Breast epithelium (tissue), 4 donors: Measurements from ENCODE around the gene FKBP14. TPM values are rescaled to one million over a fixed set of nuclear protein-coding genes. Genes with fewer than 3 reads are reported as not detected.

Experiments used
- DNase-seq, 2 donors: peaks; one replicate each; pipeline ENCODE4 v3.0.0-alpha.2; 2019; ENCODE audit warnings: low spot score in 2 of 2
- H3K27ac ChIP-seq, 2 donors: fragments of 200-600 bp; sonication (generic) in 1 of 2; one replicate each; pipeline ENCODE4 v1.5.1; 2016 to 2019; ENCODE audit warnings: mild to moderate bottlenecking in 1 of 2
- H3K27me3 ChIP-seq, 2 donors: fragments of 200-600 bp; sonication (generic) in 1 of 2; one replicate each; pipeline versions ENCODE4 v1.5.1 to v1.6.0; 2017 to 2019; ENCODE audit warnings: control low read depth in 1 of 2, mild to moderate bottlenecking in 1 of 2
- H3K36me3 ChIP-seq: fragments of 200-600 bp; one replicate; pipeline ENCODE4 v1.5.1; 2019
- H3K4me1 ChIP-seq, 2 donors: fragments of 200-600 bp; sonication (generic); one replicate each; pipeline ENCODE4 v1.5.1; 2016 to 2019; ENCODE audit warnings: control low read depth in 1 of 2
- H3K4me3 ChIP-seq, 3 donors: fragments of 200-600 bp; sonication (generic); 1 replicate in 2 of 3; 2 replicates in 1 of 3; pipeline ENCODE4 v1.5.1; 2016 to 2019; ENCODE audit warnings: mild to moderate bottlenecking in 3 of 3, moderate library complexity in 2 of 3
- H3K9me3 ChIP-seq, 2 donors: fragments of 200-600 bp; sonication (generic) in 1 of 2; one replicate each; pipeline ENCODE4 v1.5.1; 2016 to 2019; ENCODE audit warnings: control low read depth in 1 of 2
- CTCF ChIP-seq, 3 donors: fragments of 450-650 bp; IDR thresholded peaks; one replicate each; pipeline ENCODE4 v1.5.1; 2016 to 2017; ENCODE audit warnings: antibody characterized with exemption in 3 of 3, mild to moderate bottlenecking in 3 of 3, moderate library complexity in 3 of 3
- POLR2A ChIP-seq: fragments of 450-650 bp; IDR thresholded peaks from one replicate; pipeline ENCODE4 v1.6.1; 2016; ENCODE audit warnings: antibody characterized with exemption, mild to moderate bottlenecking, moderate library complexity
- POLR2AphosphoS5 ChIP-seq, 3 donors: sonication (generic); formaldehyde crosslinking; IDR thresholded peaks; one replicate each; pipeline ENCODE4 v1.6.1; 2017; ENCODE audit warnings: antibody characterized with exemption in 3 of 3
- intact Hi-C: fragments of 100-400 bp; cut with DNase I; formaldehyde crosslinking; loops from one replicate; pipeline ENCODE4 v1.15.1; 2023; ENCODE audit warnings: low total_unique reads
- total RNA-seq, 3 donors: library from RNA; depleted of rRNA; stranded (reverse); fragments of >200 nt; gene quantifications; one replicate each; pipeline ENCODE4 v1.1.0, GENCODE V29; 2016

FKBP14 gene
- total RNA-seq, 3 donors from 2014 or later = 3.8 to 13.0 (median 9.5) TPM

DNA sequence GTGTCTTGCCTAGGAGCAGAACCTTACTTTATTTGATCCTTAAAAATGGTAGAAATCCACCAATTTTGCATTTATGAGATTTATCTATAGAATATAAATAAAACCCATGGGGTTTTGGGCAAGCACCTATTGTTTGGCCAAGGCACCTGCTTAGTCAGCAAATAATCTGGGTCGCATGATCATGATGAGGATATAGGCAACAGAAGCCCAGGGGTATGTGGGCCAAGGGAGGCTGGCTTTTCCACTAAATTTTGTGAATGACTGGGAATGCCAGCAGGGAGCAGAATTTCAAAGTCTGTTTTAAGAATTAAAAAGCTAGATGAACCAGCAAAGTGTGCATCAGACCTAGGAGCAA, 54.2 kb downstream of the FKBP14 start:
- intact Hi-C loops = no loop called here
- no peak for TF ChIP-seq POLR2AphosphoS5 (IDR thresholded peaks at IDR 0.05)
- no peaks in the 10 kb centered on the region for H3K36me3 ChIP-seq
- no peaks in the 10 kb centered on the region for H3K4me1 ChIP-seq
- H3K27ac ChIP-seq = no peak overlapping the region
- H3K27me3 ChIP-seq = no peaks in the 10 kb centered on the region
- DNase-seq = no peak
- no peaks in the 10 kb centered on the region for H3K9me3 ChIP-seq
- H3K4me3 ChIP-seq = no peak overlapping the region

DNA sequence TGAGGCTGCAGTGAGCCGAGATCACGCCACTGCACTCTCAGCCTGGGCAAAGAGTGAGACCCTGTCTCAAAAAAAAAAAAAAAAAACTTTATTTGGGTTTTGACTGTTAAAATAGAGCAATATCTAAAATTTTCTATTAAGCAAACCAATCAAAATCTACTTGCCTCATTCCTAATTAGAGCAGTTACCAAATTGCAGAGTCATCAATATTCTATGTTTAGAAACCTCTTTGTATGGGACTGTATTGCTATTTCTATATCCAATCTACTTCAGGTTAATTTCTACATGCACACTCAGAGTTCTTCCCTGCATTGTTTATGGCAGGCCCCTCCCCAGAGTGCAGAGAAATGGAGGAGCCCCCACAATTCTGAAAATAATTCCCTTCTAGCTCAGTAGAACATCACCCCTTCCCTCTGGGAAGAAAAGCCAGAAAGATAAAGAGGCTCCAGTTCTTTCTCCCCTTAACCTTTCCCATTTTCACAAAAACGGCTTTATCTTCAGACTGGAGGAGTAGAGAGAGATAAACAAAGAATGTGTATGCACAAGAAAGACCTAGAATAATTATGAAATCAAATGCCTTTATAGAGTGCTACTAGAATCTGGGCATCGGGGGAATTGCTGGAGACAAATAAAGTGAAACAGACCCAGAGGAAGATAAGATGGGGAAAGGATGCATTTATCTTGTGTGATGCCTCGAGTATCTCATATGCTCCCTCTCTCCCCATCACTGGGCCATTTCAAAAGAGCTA, 54.8 kb downstream of the FKBP14 start:
- no peaks in the 10 kb centered on the region for H3K4me1 ChIP-seq
- TF ChIP-seq CTCF (IDR thresholded peaks at IDR 0.05) (no peak), POLR2AphosphoS5 (IDR thresholded peaks at IDR 0.05) (no peak), POLR2A (no peak)
- intact Hi-C loops = no loop called here
- H3K27ac ChIP-seq = no peak overlapping the region
- H3K9me3 ChIP-seq = no peaks in the 10 kb centered on the region
- no peaks in the 10 kb centered on the region for H3K36me3 ChIP-seq
- no peak for DNase-seq
- no peak overlapping the region for H3K4me3 ChIP-seq
- H3K27me3 ChIP-seq = no peaks in the 10 kb centered on the region

- H3K9me3 ChIP-seq = no peaks in the 10 kb centered on the region
- H3K27me3 ChIP-seq = no peaks in the 10 kb centered on the region
- H3K36me3 ChIP-seq = no peaks in the 10 kb centered on the region
- no peak for TF ChIP-seq POLR2AphosphoS5 (IDR thresholded peaks at IDR 0.05)
- no peak for TF ChIP-seq CTCF (IDR thresholded peaks at IDR 0.05)
- no peak for TF ChIP-seq POLR2A
- H3K27ac ChIP-seq = no peak overlapping the region
- DNase-seq = no peak
- no peaks in the 10 kb centered on the region for H3K4me1 ChIP-seq
- intact Hi-C loops = no loop called here
- H3K4me3 ChIP-seq = no peak overlapping the region
Observed at GRCh38 chr7:29970158-29970557, 56.3 kb downstream of the FKBP14 start.

DNA sequence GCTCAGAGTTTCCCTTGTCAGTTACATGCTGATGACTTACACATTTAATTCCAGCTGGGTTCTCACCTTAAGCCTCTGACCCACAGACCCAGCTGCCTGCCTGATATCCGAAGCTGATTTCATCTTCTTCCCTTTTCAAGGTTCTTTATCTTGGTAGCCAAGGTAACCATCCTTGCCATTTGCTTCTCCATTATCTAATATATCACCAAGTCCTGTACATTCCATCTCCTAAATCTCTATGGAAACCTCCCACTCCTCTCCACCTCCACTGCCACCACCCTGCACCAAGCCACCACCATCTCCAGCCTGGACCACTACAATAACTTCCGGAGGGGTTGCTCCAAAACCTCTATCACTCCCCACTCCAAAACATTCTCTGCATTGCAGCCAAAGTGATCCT, 56.8 kb downstream of the FKBP14 start:
- no peak for TF ChIP-seq CTCF (IDR thresholded peaks at IDR 0.05)
- TF ChIP-seq POLR2AphosphoS5 (IDR thresholded peaks at IDR 0.05) = no peak
- no peak for TF ChIP-seq POLR2A
- Histone ChIP-seq H3K9me3 (no peaks in the 10 kb centered on the region), H3K27ac (no peak overlapping the region), H3K4me1 (no peaks in the 10 kb centered on the region), H3K4me3 (no peak overlapping the region), H3K36me3 (no peaks in the 10 kb centered on the region), H3K27me3 (no peaks in the 10 kb centered on the region)
- intact Hi-C loops = loop anchor here (5.0 kb wide), 1 partner anchor 173 kb away; no protein-coding TSS in a partner anchor
- no peak for DNase-seq

GRCh38 chr7:29968683-29969395, 57.7 kb downstream of the FKBP14 start:
- Histone ChIP-seq H3K36me3 (no peaks in the 10 kb centered on the region), H3K4me1 (no peaks in the 10 kb centered on the region), H3K27ac (no peak overlapping the region), H3K9me3 (no peaks in the 10 kb centered on the region), H3K4me3 (no peak overlapping the region), H3K27me3 (no peaks in the 10 kb centered on the region)
- intact Hi-C loops = loop anchor here (5.0 kb wide), 1 partner anchor 173 kb away; no protein-coding TSS in a partner anchor
- no peak for DNase-seq
- TF ChIP-seq CTCF (IDR thresholded peaks at IDR 0.05) (no peak), POLR2AphosphoS5 (IDR thresholded peaks at IDR 0.05) (no peak), POLR2A (no peak)
